HepG2 (cell line): Measurements from ENCODE around the gene CDK13.

Experiments used
- EZH2 ChIP-seq: conservative IDR thresholded peaks from 2 replicates; pipeline ENCODE4 v1.6.1; 2012; ENCODE audit warnings: mild to moderate bottlenecking, low read depth, low read length, moderate library complexity
- ZBTB34 ChIP-seq: sonication (generic); formaldehyde crosslinking; IDR thresholded peaks from 2 replicates; pipeline ENCODE4 v1.8.0; 2022; ENCODE audit warnings: mild to moderate bottlenecking, missing genetic modification reagents

GRCh38 chr7:40033826-40034225 lies 83.8 kb downstream of the CDK13 start:
- TF ChIP-seq EZH2, result no peak
- no peak for TF ChIP-seq ZBTB34 (CRISPR knock-in tag)
